Endothelial cell of umbilical vein (primary cell): ENCODE measurements around the gene CLCC1. TPM values are rescaled to one million over a fixed set of nuclear protein-coding genes. Genes with fewer than 3 reads are reported as not detected.
"Not testable (repeated sequence)": the region's sequence is repeated elsewhere in the genome, so short reads cannot be mapped to it uniquely, and the experiment has no call there.

ENCODE experiments used
- BruUV-seq: library from RNA; stranded (reverse); fragments of 400-500 nt; replicated peaks from 2 replicates; lab custom pipeline; 2021; lab: Mats Ljungman, UMichigan
- CTCF ChIA-PET: fragments of 300-600, 350-600 bp; sonication (Branson Sonifier 250); formaldehyde crosslinking; loops from one replicate; lab custom pipeline; 2021; ENCODE audit warnings: antibody characterized with exemption, inconsistent platforms; lab: Charles Lee
- POLR2A ChIA-PET: fragments of 300-600, 350-600 bp; sonication (Branson Sonifier 250); formaldehyde crosslinking; loops from one replicate; lab custom pipeline; 2021; ENCODE audit warnings: antibody characterized with exemption, inconsistent platforms; lab: Charles Lee
- DNase-seq: peaks from one replicate; pipeline ENCODE4 v3.0.0-alpha.2; 2011; ENCODE audit warnings: low read depth, low spot score
- FAIRE-seq: peaks from 2 replicates; lab custom pipeline; 2011; peaks lifted over from hg19 to GRCh38; lab: Jason Lieb, UNC
- H2AFZ ChIP-seq: 2 replicates; pipeline ENCODE4 v1.6.0; 2012; ENCODE audit warnings: low read depth, low read length, control low read depth, inconsistent platforms
- H3K27ac ChIP-seq: 2 replicates; pipeline ENCODE4 v1.5.1; 2011; ENCODE audit warnings: low read depth, mild to moderate bottlenecking, control low read depth, low read length, moderate library complexity; ENCODE audit not compliant: insufficient read depth
- H3K27me3 ChIP-seq, 2 experiments: 2 replicates each; pipeline versions ENCODE4 v1.6.0 to v1.6.1; 2011; ENCODE audit warnings: low read length in 2 of 2, mixed read lengths in 1 of 2; ENCODE audit not compliant: control insufficient read depth in 2 of 2, insufficient read depth in 2 of 2
- H3K36me3 ChIP-seq, 2 experiments: 2 replicates in 1 of 2; 3 replicates in 1 of 2; pipeline ENCODE4 v1.5.1; 2011; ENCODE audit warnings: low read length in 2 of 2, mild to moderate bottlenecking in 1 of 2, moderate library complexity in 1 of 2; ENCODE audit not compliant: control insufficient read depth in 2 of 2, insufficient read depth in 2 of 2; ENCODE audit errors: extremely low read depth in 1 of 2
- H3K4me1 ChIP-seq: 3 replicates; pipeline ENCODE4 v1.5.1; 2011; ENCODE audit warnings: mild to moderate bottlenecking, low read length; ENCODE audit not compliant: control insufficient read depth, insufficient read depth; ENCODE audit errors: extremely low read depth
- H3K4me2 ChIP-seq: 2 replicates; pipeline ENCODE4 v1.6.1; 2011; ENCODE audit warnings: low read length, control low read depth, mixed read lengths; ENCODE audit not compliant: insufficient read depth
- H3K4me3 ChIP-seq, 3 experiments: fragments of 200-600 bp in 1 of 3; sonication (generic), shearing (Covaris generic) in 1 of 3; replicated peaks in 1 of 3; 2 replicates each; pipeline ENCODE4 v1.5.1; 2011 to 2016; ENCODE audit warnings: control low read depth in 3 of 3, low read length in 3 of 3, mild to moderate bottlenecking in 2 of 3, inconsistent platforms in 1 of 3, low read depth in 1 of 3, moderate library complexity in 1 of 3; ENCODE audit not compliant: insufficient read depth in 1 of 3
- H3K79me2 ChIP-seq: 2 replicates; pipeline ENCODE4 v1.6.0; 2012; ENCODE audit warnings: low read length, inconsistent platforms; ENCODE audit not compliant: control insufficient read depth, insufficient read depth
- H3K9ac ChIP-seq: replicated peaks from 2 replicates; pipeline ENCODE3; 2011; ENCODE audit warnings: low read length, control low read depth; ENCODE audit not compliant: insufficient read depth; ENCODE audit errors: extremely low read depth
- H3K9me1 ChIP-seq: replicated peaks from 3 replicates; pipeline ENCODE4 v1.6.0; 2011; ENCODE audit warnings: mild to moderate bottlenecking, low read length; ENCODE audit not compliant: control insufficient read depth, insufficient read depth; ENCODE audit errors: extremely low read depth
- H3K9me3 ChIP-seq: replicated peaks from 2 replicates; pipeline ENCODE4 v1.5.1; 2012; ENCODE audit warnings: low read length, inconsistent platforms; ENCODE audit not compliant: control insufficient read depth, insufficient read depth
- H4K20me1 ChIP-seq: replicated peaks from 2 replicates; pipeline ENCODE3; 2011; ENCODE audit warnings: mild to moderate bottlenecking, low read length; ENCODE audit not compliant: control insufficient read depth, insufficient read depth; ENCODE audit errors: extremely low read depth
- GATA2 ChIP-seq: IDR thresholded peaks from 2 replicates; pipeline ENCODE4 v1.7.0; 2011; ENCODE audit warnings: low read depth, mild to moderate bottlenecking, moderate library complexity, mixed read lengths, low read length; ENCODE audit not compliant: insufficient read length, insufficient read depth
- dilution Hi-C: fragments of 300-500 bp; cut with MboI; formaldehyde crosslinking; loops from one replicate; pipeline ENCODE4 v1.15.0; 2019; ENCODE audit warnings: low sequenced_read_pairs; ENCODE audit not compliant: extremely low pct_ligation_motif_present
- intact Hi-C: fragments of 100-400 bp; cut with micrococcal nuclease; formaldehyde crosslinking; loops from one replicate; pipeline ENCODE4 v1.10.0; 2022
- polyA plus RNA-seq, 4 experiments: library from polyadenylated mRNA; depleted of rRNA in 3 of 4; stranded (reverse) in 3 of 4; unstranded in 1 of 4; fragments of >200 nt; gene quantifications; 2 replicates each; pipeline versions ENCODE4 v1.2.1 to v1.2.3, GENCODE V29; 2011 to 2012; ENCODE audit warnings: missing spikeins in 1 of 4
- total RNA-seq: library from RNA; stranded (reverse); gene quantifications from 2 replicates; pipeline ENCODE4 v1.2.3, GENCODE V29; 2021

CLCC1 gene
- total and polyA plus RNA-seq, 2 donors (not counting 3 experiments of a cell fraction or from before 2014, with no cell fraction given): 15.7 to 28.8 TPM

DNA sequence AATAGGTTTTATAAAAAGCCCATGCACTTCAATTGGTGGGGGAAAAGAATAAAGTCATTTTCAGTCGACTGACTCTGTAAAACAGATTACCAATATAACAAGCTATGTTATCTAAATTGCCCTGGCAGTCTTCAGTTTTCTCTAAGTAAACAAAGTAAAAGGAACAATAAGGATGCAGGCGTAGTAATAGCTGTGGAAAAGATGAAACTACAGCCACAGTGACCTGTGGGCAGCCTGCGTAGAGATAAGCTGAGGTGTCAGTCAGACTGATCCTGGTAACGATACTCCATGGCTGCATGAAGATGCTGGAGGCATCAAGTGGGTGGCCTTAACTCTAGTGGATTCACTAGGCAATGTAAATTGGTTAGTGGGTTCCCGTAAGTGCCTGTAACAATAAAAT lies 29.3 kb downstream of the CLCC1 start:
- H4K20me1 ChIP-seq: no peaks in the 10 kb centered on the region
- H3K27ac ChIP-seq: no peak overlapping the region
- BruUV-seq: no TSS peak
- H3K27me3 ChIP-seq: no peaks in the 10 kb centered on the region
- intact Hi-C loops: no loop called here
- no peaks in the 10 kb centered on the region for H3K4me1 ChIP-seq
- H3K4me2 ChIP-seq: no peak overlapping the region
- POLR2A ChIA-PET: no interaction called here
- no peaks in the 10 kb centered on the region for H3K9me1 ChIP-seq
- CTCF ChIA-PET: interaction anchor here (1.1 kb wide), 1 partner anchor 14 kb away, joined by 3 read pairs; no protein-coding TSS in a partner anchor
- DNase-seq (no peak), FAIRE-seq (no peak)
- TF ChIP-seq GATA2: no peak
- peaks cover 16 to 28% of the 10 kb centered on the region in 2 experiments for H3K36me3 ChIP-seq
- no peak overlapping the region for H3K4me3 ChIP-seq
- no peaks in the 10 kb centered on the region for H3K79me2 ChIP-seq
- H2AFZ ChIP-seq: no peak overlapping the region
- H3K9ac ChIP-seq: no peak overlapping the region
- H3K9me3 ChIP-seq: no peaks in the 10 kb centered on the region
- dilution Hi-C loops: no loop called here

DNA sequence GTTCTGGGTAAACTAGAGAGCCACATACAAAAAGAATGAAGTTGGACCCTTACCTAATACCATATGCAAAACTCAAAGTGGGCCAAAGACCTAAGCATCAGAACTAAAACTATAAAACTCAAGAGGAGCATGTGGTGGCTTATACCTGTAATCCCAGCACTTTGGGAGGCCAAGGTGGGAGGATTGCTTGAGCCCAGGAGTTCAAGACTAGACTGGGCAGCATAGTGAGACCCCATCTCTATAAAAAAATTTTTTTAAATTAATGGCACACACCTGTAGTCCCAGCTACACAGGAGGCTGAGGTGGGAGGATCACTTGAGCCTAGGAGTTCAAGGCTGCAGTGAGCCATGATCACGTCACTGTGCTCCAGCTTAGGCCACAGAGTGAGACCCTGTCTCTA lies 35.7 kb downstream of the CLCC1 start:
- H3K27me3 ChIP-seq, CTCF ChIA-PET, POLR2A ChIA-PET, H3K4me1 ChIP-seq, H4K20me1 ChIP-seq, DNase-seq, intact Hi-C loops, H3K4me2 ChIP-seq, H3K9me3 ChIP-seq, H3K79me2 ChIP-seq, H3K4me3 ChIP-seq, H3K9me1 ChIP-seq, BruUV-seq, H2AFZ ChIP-seq, FAIRE-seq, H3K27ac ChIP-seq, dilution Hi-C loops, H3K9ac ChIP-seq: not testable (repeated sequence)
- peaks cover 12 to 15% of the 10 kb centered on the region in 2 experiments for H3K36me3 ChIP-seq
